Upper lobe of left lung (tissue), 4 donors: Measurements from ENCODE around the gene CSTPP1.

Experiments
- CTCF ChIP-seq, 6 experiments: fragments of 450-650 bp in 4 of 6; fragments of 200-600 bp in 2 of 6; sonication (generic) in 2 of 6; IDR thresholded peaks; one replicate each; pipeline ENCODE4 v1.5.1; 2016 to 2019; ENCODE audit warnings: antibody characterized with exemption in 6 of 6
- EP300 ChIP-seq, 4 donors: sonication (generic); formaldehyde crosslinking; IDR thresholded peaks; one replicate each; pipeline ENCODE4 v1.5.1; 2017; ENCODE audit warnings: antibody characterized with exemption in 4 of 4, control low read depth in 2 of 4
- POLR2A ChIP-seq, 4 donors: fragments of 450-650 bp; IDR thresholded peaks; one replicate each; pipeline ENCODE4 v1.5.1; 2016 to 2017; ENCODE audit warnings: antibody characterized with exemption in 4 of 4, mild to moderate bottlenecking in 2 of 4
- POLR2AphosphoS5 ChIP-seq, 2 donors: sonication (generic); formaldehyde crosslinking; IDR thresholded peaks; one replicate each; pipeline ENCODE4 v1.5.1; 2017; ENCODE audit warnings: antibody characterized with exemption in 2 of 2

- no peak for TF ChIP-seq POLR2A (IDR thresholded peaks at IDR 0.05)
- TF ChIP-seq CTCF (IDR thresholded peaks at IDR 0.05): no peak
- no peak for TF ChIP-seq POLR2AphosphoS5 (IDR thresholded peaks at IDR 0.05)
- TF ChIP-seq EP300 (IDR thresholded peaks at IDR 0.05): no peak
Observed at GRCh38 chr11:47175746-47176327, 239.3 kb downstream of the CSTPP1 start.
